ENCODE results near the gene GPR142.

GPR142 gene

GRCh38 chr17:74368341-74369081 lies 1.2 kb downstream of the GPR142 start:
- in situ Hi-C loops (cut with MboI; ENCODE audit: low sequenced_read_pairs): no loop called here

GRCh38 chr17:74369221-74369620 lies 1.9 kb downstream of the GPR142 start:
- in situ Hi-C loops (cut with MboI; ENCODE audit: low sequenced_read_pairs): no loop called here

GRCh38 chr17:74369665-74370490 lies 2.6 kb downstream of the GPR142 start:
- in situ Hi-C loops (cut with MboI; ENCODE audit: low sequenced_read_pairs): no loop called here

- in situ Hi-C loops (cut with MboI; ENCODE audit: low sequenced_read_pairs): no loop called here
Measured at GRCh38 chr17:74371653-74372147, 4.4 kb downstream of the GPR142 start.

- in situ Hi-C loops (cut with MboI; ENCODE audit: low sequenced_read_pairs): no loop called here
Measured at GRCh38 chr17:74372426-74372825, 5.1 kb downstream of the GPR142 start.

- in situ Hi-C loops (cut with MboI; ENCODE audit: low sequenced_read_pairs): no loop called here
Measured at GRCh38 chr17:74373838-74374606, 6.7 kb downstream of the GPR142 start.

GRCh38 chr17:74374858-74375257 lies 7.6 kb downstream of the GPR142 start:
- in situ Hi-C loops (cut with MboI; ENCODE audit: low sequenced_read_pairs): no loop called here

GRCh38 chr17:74379495-74380085 lies 12.3 kb downstream of the GPR142 start:
- in situ Hi-C loops (cut with MboI; ENCODE audit: low sequenced_read_pairs): no loop called here

GRCh38 chr17:74380086-74380958 lies 13.0 kb downstream of the GPR142 start:
- in situ Hi-C loops (cut with MboI; ENCODE audit: low sequenced_read_pairs): no loop called here

GRCh38 chr17:74380959-74381808 lies 13.9 kb downstream of the GPR142 start:
- in situ Hi-C loops (cut with MboI; ENCODE audit: low sequenced_read_pairs): no loop called here

GRCh38 chr17:74383141-74383540 lies 15.8 kb downstream of the GPR142 start:
- in situ Hi-C loops (cut with MboI; ENCODE audit: low sequenced_read_pairs): no loop called here

- in situ Hi-C loops (cut with MboI; ENCODE audit: low sequenced_read_pairs): no loop called here
Measured at GRCh38 chr17:74385201-74385600, 17.9 kb downstream of the GPR142 start.

GRCh38 chr17:74386386-74386785 lies 19.1 kb downstream of the GPR142 start:
- in situ Hi-C loops (cut with MboI; ENCODE audit: low sequenced_read_pairs): no loop called here

GRCh38 chr17:74387365-74388218 lies 20.3 kb downstream of the GPR142 start:
- in situ Hi-C loops (cut with MboI; ENCODE audit: low sequenced_read_pairs): no loop called here

GRCh38 chr17:74389084-74389753 lies 21.9 kb downstream of the GPR142 start:
- in situ Hi-C loops (cut with MboI; ENCODE audit: low sequenced_read_pairs): no loop called here

GRCh38 chr17:74389937-74390679 lies 22.8 kb downstream of the GPR142 start:
- in situ Hi-C loops (cut with MboI; ENCODE audit: low sequenced_read_pairs): no loop called here

Data from hTERT RPE-1 (cell line).